D341Med (cell line): ENCODE results near the gene RERE.
"Not testable (repeated sequence)": the region's sequence is repeated elsewhere in the genome, so short reads cannot be mapped to it uniquely, and the experiment has no call there.

Experiments
- DNase-seq: peaks from one replicate; pipeline ENCODE4 v3.0.0; 2012; ENCODE audit warnings: low spot score

Gene RERE

DNA sequence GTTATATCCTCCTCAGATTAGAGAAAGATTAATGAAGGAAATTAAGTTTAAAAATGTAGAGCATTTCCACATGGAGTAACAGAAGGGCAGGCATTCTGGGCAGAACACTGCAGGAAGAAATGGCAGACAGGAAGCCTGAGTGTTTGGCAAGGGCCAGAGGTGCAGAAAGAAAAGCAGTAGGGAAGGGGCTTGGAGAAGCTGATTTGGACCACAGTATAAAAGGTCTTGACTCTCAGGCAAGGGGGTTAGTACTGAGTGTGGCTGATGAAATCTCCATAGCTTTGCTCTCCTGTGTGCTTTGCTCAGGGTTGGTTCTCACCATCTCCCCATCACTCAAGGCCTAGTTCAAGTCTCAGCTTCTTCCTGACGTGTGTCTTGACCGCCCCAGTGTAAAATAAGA, 419.4 kb downstream of the RERE start:
- no peak for DNase-seq

DNA sequence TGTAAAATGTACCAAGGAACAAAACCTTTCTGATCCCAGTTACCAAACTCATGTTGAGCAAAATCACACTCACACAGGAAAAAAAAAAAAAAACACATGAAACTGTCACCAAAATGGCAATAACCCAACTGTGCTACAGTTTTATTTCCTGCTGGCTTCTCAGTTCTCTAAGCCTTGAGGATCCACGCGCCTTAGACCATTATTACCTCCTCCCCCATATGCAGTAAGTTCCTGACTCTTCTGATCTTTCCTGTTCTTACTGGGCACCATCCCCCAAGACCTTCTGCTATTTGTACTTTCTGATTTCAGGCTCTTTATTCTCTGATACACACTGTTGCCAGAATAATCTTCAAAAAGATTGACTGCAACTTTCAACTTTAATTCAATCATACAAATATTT, 419.9 kb downstream of the RERE start:
- DNase-seq: no peak

DNA sequence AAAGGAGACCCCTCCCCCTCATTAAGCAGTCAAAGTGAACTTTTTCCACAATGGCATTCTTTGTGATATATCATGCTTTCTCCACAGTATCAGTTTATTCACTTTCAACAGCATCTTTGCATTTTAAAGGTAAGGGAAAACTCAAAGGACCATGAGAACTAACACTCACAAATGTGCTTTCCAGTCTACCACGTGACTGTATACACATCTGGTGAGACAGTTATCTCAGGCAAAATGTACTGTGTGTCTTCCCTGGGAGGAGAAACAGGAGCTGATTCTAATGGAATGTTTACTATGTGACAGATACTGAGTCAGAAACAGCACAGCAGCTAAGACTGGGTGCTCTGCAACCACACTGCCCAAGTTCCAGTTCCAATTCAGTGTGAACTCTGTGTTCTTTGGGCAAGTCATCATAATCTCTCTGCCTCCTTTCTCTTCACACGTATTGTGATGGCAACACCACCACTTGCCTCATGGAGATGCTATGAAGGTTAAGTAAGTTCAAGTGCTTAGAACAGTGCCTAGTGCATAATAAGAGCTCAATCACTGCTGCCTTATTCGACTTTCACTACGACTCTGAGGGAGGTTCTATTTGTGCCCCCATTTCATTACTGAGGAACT, 420.5 kb downstream of the RERE start:
- no peak for DNase-seq

DNA sequence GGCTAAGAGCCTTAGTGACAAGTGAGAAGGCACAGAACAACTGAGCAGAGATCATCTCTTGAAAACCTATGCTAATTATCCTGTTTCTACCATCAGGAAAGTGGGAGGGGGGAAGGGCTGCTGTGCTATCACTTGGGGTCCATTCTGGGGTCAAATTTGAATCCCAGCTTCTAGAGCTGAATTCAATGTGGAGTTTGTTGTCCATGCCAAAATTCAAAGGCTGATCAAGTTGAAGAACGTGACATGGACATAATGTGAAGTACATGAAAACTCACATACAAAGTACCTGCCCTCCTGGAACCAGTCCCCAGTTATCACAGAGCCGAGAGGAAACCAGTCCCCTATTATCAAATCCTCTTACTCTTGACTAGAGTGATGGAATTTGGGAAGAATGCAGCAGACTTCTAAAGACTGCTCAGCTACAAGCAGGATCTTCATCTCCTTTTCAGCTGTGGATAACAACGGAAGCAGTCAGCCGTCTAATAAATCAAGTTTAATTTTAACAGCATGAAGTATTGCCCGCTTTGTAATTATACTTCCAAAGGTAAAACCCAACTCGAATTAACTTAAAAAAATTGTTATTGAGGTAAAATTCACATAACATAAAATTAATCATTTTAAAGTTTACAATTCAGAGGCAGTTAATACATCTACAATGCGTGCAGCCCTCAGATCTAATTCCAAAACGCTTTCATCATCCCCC, 421.2 kb downstream of the RERE start:
- DNase-seq: no peak

DNA sequence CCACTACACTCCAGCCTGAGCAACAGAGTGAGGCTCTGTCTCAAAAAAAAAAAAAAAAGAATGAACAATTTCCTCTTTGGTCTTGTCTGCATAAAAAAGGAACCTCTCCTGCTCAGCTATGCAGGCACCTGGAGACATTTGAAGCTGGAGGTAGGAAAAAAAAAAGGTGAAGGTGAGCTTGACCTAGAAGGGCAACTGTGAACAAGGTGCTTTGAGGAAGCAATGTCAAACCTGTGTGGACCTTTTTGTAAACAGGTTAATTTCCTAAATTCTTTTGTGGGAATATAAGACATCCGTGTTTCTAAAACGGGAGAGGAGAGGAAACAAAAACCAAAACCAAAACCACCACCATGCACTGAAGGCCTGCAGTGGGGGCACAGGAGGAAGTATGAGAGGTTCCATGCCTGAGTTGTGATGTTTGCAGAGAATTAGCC, 422.0 kb downstream of the RERE start:
- no peak for DNase-seq

DNA sequence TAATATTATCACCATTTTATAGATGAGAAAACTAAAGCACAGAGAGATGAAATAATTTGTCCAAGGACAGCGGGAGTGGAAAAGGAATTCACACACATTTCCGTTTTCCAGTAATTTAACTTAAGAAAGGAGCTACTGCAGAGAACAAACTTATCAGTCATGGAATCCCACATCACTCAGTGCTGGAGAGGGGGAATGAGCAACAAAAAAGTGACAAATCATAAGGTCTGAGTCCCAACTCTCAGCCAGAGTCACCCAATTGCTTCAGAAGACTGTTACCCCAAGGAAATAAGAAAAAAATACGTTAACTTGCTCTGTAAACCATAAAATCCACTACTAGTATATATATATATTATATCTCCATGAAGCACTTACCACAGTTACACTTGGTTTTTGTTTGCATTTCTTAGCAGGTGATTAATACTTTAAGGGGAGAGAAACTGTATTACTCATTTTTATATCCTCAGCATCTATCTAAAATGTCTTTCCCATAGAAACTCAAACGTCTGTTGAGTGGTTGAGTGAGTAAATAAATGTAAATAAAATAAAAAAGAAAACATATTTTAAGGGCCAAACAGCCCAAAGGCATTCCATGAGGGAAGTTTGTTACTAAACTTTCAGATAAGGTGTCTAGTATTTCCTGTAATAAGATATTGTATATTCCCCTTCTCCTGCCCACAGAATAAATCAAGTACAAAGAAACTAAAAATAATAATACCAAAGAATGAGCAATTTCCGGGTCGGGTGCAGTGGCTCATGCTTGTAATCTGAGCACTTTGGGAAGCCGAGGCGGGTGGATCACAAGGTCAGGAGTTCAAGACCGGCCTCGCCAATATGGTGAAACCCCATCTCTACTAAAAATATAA, 422.8 kb downstream of the RERE start:
- DNase-seq: no peak

DNA sequence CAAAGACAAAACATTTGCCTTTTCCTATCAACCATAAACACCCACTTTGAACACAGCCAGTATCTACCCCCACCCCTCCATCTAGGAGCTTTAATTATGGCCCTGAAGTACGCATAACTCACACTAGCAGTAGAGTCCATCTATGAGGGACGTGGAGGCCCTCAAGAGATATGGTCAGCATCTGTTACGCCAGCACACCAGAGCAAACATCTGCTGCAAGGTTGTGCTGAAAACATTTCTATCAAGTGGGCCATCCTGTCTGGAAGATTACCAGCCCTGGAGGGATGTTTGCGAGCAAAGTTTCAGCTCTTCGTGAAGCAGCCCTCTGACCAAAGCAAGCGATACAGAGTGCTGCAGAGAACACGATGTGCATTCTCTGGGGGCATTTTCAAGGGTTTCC, 424.9 kb downstream of the RERE start:
- DNase-seq: no peak

DNA sequence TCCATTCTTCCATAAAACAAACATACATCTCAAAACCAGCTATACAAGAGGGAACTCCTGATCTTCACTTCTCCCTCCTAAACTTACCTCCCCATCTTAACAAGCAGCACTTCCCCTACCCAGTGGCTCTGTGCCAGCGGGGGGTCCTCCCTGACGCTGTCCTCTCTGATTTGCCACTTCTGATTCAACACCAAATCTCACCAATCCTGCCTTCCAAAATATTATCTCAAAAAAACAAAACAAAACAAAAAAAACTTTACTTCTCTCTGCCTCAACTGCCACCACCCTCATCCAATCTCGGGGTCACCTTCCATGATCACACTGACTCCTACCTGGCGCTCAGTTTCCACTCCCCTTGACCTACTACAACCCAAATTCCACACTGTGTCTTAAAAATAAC, 426.7 kb downstream of the RERE start:
- no peak for DNase-seq

DNA sequence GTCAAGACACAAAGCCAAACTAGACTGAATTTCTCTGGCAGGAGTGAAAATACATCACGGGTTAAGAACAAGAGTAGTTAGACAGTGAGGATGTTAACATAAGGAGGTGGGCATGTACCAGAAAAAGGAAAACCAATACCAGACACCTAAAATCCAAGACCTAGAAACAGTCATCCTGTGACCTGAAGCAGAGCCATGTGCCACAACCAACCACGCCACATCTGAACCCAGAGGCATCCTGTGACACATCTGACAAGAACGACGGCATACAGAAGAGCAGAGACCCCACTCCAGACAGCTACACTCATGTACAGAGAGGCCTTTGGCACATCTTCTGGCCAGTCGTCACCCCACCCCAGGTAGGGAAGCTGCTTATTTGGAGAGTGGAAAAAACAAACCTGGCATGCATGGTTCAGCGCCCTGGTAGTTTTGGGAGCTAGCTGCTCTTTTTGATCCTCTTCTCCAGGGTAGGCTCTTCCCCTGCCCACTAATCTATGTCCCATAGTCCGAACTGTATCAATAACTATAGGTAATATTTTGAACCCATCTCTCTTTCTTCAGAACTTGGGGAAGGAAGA, 427.4 kb downstream of the RERE start:
- DNase-seq: no peak

DNA sequence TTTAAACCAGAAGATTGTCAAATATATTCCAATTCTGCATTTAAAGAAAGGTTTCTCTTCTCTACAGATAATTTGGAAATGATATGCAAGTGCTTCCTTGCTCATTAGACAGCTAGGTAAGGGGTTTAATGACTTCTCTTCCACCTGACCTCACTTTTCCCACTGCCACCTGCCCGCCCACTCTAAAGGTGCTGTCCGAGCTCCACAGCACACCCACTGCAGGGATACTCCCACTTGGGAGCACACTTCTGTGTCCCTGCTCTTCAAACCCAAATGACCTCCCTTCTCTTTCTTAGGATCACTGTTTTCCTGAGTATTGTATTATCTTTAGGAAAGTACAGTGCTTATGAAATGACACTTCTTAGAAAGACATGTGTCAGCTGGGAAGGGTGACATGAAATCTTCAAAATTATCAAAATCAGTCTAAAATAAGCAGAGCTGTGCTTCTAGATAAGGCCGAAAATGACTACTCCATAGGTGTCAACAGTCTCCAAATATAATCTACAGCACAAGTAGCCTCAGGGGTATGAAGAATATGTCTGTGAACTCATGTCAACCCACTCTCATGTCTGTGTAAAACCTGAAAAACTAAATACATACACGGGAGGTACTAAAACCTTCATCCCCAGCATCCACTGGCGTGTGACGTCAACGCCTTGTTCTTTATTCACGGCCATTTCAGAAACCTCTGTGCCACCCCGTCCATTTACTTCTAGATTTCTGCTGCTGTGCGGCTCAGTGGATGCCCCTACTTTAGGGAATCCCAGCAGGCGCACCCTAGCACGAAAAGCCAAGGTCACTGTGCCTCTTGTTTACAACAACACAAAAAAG, 428.5 kb downstream of the RERE start:
- DNase-seq: no peak

DNA sequence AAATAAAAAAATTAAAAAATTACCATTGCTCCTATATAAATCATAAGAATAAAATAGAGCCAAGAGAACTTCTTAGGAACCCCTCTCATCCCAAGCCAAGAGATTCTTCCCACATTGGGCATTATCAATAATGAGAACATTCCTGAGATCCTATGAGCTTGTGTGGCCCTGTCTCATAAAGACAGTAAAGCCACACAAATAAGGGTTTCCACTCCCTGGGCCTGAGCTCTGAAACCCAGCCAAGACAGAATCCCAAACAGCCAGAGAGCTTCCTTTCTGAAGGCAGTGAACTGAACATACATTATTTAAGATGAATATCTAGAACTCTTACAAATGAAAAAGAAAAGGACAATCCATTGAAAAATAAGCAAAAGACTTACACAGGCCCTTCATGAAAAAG, 431.2 kb downstream of the RERE start:
- no peak for DNase-seq

DNA sequence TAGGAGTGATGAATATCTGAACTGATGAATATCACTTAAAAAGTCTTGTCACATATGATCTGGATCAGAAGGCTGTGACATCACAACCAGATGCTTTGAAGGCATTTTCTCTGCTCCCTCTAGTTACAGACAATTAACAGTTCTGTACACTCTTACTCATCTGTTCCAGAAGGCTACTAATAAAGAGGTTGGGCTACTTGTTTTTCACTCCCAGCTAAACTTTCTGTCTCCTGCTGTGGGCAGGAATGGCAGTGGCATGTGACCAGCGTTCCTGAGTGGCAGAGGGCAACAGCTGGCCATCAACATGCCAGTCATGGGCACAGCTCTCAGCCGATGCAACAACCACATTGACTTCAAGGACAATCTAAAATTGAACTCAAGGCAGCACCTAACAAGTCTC, 432.9 kb downstream of the RERE start:
- no peak for DNase-seq

DNA sequence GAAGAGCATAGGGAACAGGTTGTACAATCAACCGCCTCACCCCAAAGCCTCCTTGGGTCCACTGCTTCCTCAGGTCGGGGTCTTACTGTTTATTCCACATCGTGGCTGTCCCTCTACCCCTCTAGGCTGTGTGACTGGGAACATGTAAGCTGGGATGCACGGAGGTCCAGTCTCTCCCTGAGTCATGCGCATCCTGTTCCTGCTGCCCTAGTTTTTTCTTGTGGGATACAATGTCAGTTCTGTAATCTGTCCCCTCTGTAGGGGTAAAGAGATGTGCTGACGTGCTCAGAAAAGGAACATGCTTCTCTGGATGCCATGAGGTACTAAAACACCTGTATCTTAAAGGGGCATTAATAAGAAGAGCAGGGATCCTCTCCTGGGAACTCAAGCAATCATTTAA, 433.4 kb downstream of the RERE start:
- no peak for DNase-seq

DNA sequence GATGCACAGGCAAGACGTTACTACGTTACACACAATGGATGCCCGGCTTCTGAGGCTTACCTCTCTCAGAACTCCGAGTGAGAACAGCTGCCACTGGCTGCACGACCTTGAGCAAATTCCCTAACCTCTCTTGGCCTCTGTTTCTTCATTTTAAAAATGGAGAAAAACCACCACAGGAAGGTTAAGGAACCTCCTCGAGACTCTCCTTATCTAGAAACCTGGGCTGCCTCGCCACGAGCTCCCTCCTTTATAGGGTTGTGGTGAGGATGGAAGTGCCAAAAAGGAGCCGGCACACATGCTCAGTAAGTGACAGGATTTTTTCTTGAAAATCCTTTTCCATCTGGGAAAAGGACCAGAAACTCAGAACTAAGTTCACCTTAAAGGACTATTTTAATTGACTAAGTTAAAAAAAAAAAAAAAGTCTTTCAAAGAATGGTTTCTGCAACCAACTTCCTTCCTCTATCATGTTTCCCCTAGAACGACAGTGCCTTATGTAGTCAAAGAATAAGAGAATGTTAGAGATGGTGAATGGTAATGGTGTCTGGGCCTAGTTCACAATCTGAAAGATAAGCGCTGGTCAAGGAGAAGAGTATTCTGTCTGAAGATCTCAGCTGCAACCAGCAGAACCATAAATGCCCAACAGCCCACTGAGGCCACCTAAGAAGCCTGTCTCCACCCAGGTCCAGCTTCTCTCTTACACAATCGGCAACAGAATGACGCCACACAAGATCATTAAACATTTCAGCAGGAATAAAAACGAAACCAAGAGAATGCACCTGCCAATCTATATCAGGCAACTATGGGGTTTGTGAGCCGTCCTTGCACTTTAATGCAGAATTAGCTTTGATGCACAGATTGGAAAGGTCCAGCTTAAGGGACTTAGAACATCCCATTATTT, 434.6 kb downstream of the RERE start:
- no peak for DNase-seq

DNA sequence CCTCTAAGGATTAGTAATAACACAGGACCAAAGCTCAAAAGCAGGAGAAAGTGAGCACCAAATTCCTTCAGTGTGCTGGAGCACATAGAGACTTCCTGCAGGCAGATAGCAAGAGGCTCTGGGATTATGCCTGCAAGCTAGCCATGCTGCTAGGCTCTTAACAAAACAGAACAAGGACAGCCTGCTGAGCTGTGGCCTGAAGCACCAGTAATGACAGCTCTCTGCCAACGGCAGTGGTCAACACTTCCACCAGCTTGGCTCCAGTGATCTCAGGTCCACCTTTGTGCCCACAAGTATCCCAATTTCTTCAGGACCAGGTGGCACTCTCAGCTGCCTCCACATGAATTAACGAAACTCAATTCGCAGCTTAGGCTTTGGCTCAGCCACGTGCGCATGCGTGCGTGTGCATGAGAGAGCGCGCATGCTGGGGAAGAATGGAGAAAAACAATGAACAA, 435.4 kb downstream of the RERE start:
- DNase-seq: no peak

DNA sequence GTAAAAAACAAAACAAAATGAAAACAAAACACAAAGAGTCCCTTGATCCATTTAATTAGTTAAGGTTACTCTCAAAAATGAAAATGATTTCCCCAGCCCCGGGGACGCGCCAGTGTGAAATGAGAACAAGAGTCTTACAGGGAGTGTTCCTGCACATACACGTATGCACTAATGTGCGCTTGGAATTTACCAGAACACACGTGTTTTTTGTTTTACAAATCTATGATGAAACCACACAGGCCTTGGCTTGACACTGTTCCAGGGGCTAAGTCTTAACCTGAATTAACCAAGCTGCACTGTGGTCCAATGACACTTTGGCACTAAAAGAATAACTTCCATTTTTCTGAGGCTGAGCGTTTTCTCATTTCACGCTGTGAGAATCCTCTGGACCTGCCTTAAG, 435.8 kb downstream of the RERE start:
- no peak for DNase-seq

DNA sequence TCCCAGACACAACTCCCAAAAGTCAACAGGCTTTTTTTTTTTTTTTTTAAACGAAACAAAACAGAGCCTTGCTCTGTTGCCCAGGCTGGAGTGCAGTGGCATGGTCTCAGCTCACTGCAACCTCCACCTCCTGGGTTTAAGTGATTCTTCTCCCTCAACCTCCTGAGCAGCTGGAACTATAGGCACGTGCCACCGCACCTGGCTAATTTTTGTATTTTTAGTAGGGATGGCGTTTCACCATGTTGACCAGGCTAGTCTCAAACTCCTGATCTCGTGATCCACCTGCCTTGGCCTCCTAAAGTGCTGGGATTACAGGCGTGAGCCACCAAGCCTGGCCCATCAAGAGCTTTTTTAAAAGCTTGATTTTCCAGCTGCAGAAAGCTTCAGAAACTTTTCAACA, 437.1 kb downstream of the RERE start:
- not testable (repeated sequence) for DNase-seq

DNA sequence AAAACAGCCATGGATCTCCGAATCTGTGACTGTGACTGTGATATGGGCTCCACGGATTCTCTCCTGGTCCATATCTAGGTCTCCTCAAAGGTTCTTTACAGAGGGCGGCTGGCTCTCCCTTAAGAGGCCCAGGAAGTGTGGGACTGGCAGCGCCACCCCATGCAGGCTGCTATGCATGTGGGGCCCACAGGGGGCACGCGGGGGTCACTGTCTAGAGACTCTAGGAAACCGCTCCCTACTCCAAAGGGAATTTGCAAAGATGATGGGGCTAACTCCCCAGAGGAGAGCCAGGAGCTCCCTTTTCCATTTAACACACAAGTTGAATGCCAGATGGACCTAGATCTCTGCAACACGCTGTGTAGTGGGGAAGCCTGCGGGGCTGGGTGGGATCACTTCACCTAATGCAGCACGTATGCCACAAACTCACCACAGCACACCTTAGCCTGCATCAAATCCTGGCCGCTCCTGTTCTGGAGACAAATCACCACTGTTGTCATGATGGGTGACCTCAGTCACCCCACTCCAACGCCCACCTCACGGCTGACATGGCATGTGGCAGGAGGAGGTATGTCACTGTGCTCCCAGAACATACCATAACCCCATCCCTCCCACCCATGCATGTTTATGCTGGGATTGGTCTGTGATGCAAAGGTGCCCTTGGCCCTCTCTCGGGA, 437.8 kb downstream of the RERE start:
- no peak for DNase-seq

DNA sequence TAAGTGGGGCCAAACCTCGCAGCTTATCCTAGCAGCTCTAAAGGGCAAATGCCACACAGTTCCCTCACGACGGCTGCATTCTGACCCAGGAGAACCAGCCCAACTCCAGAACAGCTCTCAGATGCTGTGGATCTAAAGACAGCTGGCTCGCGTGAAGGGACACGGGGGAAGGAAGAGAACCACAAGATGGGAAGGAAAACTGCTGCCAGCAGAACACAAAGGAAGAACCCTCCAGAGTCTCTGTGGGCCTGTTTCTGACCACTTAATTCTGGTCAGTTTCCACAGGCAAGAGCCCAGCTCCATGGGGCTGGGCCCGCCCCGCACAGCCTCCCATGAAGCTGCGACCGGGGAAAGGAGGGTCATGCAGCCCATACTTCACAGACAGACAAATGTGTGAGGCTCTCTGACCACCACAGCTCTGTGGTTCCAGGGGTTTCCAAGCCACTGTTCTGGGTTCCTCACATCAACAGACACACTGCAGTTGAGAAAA, 438.4 kb downstream of the RERE start:
- no peak for DNase-seq

DNA sequence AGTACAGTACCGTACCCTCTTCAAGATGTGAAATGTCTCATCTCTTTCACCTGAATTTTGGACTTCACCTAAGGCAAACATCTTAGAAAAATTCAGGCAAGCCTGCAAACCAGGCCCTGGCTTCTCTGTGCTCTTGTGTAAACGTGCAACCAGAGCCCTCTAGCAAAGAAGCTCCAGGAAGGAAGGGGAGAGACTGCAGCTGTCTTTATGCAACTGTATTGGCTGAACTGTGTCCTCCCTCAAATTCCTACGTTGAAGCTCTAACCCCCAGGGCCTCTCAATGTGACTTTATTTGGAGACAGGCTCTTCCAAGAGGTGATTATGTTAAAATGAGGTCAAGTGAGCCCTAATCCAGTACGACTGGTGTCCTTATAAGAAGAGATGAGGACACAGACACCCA, 439.3 kb downstream of the RERE start:
- no peak for DNase-seq
